Fibroblast of peridontal ligament (primary cell): Measurements from ENCODE around the gene DTHD1.

Experiments used
- DNase-seq: peaks from one replicate; pipeline ENCODE4 v3.0.0-alpha.2; 2010; ENCODE audit errors: extremely low read depth

The DTHD1 gene

GRCh38 chr4:36348403-36348938 lies 67.1 kb downstream of the DTHD1 start:
- DNase-seq: no peak

GRCh38 chr4:36349938-36350549 lies 68.6 kb downstream of the DTHD1 start:
- no peak for DNase-seq

DNA sequence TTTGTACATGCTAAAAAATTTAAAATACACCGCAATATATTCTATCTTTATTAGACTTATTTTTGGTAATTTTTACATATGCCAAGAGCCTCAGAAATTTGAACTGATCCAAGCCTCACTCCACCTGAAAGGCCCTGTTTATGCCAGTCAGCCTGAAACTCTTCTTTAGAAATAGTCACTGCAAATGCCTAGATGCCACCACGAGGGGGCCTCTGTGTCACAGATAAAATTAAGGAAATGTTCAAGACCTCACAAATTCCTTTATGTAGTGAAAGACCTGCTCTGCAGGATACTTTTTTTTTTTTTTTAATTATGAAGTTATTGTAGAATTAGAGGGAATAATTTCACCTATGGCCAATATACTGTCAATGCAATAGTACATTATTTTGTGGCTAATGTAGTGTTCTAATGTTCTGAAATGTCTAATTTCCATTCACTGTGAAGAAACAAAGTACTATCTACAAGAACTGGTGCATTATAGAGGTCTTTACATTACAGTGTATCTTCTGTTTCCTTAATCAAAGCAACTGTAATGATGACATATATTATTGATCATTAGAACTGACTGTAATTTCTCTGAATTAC lies 69.8 kb downstream of the DTHD1 start:
- no peak for DNase-seq

DNA sequence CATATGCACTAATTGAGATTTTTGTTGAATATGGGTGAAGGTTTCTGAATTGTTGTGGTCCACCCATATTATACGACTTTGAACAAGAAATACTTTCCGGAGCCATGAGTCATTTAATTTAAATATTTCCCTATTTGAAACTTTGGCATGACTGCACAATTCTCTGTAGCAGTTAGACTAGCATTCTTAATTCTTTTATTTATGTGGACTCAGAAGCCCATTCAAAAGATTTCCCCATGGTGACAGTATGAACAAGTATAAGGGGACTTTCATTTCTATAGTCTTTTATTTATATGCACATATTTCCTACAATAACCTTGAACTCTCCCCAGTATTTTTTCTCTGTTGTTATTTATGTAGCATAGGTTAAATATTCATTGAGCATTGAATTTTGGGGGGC lies 72.6 kb downstream of the DTHD1 start:
- DNase-seq: no peak

- no peak for DNase-seq
Measured at GRCh38 chr4:36358173-36358572, 76.8 kb downstream of the DTHD1 start.

DNA sequence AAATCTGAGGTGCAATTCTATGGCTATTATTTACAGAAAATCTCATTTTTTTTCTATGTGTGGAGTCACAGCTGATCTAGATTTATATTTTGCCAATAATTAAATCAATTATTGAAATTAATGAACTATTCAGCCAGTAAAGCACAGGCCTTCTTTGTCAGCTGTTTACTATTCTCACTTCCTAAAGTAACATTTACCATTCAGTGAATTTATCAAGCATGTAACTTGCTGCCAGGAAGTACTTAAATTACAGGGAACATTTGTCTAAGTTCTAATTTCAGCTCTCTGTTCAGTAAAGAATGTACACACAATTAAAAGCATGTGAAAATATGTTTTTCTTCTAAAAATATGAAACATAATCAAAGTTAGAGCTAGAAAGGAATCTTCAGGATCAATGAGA lies 79.3 kb downstream of the DTHD1 start:
- no peak for DNase-seq

GRCh38 chr4:36363024-36363423 lies 81.6 kb downstream of the DTHD1 start:
- no peak for DNase-seq

- no peak for DNase-seq
Measured at GRCh38 chr4:36374836-36375511, 93.6 kb downstream of the DTHD1 start.

DNA sequence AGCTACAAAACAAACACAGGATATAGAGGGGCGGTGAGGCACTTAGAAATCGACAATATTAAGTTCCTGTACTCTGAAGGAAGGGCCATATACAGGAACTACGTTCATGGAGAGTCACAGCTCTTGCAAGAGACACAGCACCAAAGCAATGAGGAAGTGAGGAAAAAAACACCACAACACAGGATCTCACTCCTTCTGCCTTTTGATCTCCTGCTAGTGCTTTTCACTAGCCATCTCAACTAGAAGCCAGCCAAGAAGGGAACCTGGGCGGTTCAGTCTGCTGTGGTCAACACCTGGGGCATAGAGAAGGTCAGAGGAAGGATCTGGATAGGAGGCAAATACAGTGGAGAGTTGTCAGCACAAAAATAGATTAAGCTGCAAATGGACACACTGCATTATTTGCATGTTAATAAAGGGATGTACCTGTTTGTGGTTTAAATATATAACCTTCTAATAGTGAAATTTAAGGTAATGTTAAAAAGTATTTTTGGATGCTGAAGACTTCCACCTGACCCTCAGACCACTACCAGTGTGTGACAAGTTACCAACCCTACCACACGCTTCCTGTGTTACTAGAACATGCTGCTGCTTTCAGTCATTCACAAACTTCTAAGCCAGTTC lies 104.6 kb downstream of the DTHD1 start:
- DNase-seq: no peak

GRCh38 chr4:36386691-36387090 lies 105.3 kb downstream of the DTHD1 start:
- DNase-seq: no peak

- DNase-seq: no peak
Measured at GRCh38 chr4:36388710-36389109, 107.3 kb downstream of the DTHD1 start.

DNA sequence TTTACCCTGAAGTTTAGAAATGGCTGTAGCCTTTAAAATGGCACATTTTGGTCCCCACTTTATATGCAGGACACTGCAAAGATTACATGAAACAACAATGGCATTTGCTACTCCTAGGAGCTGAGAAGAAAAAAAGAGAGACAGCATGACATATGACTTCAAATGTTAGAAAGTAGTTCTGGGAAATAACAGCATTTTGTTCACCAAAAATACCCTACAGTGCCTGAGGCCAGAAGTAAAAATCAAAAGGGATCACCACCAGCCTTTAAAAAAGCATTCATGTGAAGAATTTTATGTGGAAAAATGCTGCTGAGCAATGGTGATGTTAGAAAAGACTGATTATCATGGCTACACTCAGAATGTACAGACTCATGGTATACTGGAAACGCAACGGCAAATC lies 110.0 kb downstream of the DTHD1 start:
- no peak for DNase-seq

DNA sequence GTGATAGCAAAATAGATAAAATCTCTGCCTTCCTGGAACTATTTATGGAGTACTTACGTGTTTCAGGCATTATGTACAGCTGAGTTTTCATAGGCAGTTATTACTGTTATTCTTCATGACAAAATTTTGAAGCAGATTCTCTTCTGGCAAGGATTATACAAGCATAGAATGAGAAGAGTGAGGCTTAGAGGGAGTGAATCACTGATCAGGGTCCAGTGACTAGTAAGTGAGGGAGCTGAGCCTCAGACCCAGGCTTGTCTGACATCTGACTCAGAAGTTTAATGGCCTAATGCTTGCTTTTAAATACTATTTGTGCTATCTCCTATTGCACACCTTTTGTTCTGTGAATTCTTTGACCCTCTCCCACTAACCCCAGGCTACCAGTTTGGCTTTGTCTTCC lies 110.6 kb downstream of the DTHD1 start:
- no peak for DNase-seq

DNA sequence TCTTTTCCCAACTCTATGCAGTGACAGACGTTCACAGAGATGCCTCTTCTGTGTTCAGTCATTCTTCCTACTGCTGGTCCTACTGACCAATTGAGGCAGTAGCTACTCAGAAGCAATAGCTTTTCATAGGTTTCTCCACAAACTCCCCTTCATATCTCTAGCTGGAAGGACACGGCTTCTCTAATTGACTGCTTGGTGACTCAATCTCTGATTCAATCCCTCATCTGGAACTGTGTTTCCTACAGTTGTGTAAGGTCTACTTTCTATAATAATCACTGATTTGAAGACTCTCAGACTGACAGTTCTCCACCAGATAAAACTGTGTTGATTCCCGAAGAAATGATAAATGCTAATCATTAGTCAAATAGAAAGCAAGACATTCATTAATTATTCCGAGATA lies 111.5 kb downstream of the DTHD1 start:
- no peak for DNase-seq
